T47D (cell line): ENCODE data around the gene SHFL.

Experiments
- DNase-seq, 2 experiments: peaks; one replicate each; pipeline versions ENCODE4 v3.0.0 to v3.0.0-alpha.2; 2011 to 2012; ENCODE audit warnings: low read depth in 1 of 2, low spot score in 1 of 2
- JUND ChIP-seq: IDR thresholded peaks from 2 replicates; pipeline ENCODE4 v1.6.1; 2012; ENCODE audit warnings: low read depth
- in situ Hi-C: cut with HindIII; loops from 2 replicates; pipeline ENCODE4 v1.10.0; 2016; ENCODE audit warnings: low sequenced_read_pairs, low pct_unique_long_range_greater_than_20kb

Gene SHFL

DNA sequence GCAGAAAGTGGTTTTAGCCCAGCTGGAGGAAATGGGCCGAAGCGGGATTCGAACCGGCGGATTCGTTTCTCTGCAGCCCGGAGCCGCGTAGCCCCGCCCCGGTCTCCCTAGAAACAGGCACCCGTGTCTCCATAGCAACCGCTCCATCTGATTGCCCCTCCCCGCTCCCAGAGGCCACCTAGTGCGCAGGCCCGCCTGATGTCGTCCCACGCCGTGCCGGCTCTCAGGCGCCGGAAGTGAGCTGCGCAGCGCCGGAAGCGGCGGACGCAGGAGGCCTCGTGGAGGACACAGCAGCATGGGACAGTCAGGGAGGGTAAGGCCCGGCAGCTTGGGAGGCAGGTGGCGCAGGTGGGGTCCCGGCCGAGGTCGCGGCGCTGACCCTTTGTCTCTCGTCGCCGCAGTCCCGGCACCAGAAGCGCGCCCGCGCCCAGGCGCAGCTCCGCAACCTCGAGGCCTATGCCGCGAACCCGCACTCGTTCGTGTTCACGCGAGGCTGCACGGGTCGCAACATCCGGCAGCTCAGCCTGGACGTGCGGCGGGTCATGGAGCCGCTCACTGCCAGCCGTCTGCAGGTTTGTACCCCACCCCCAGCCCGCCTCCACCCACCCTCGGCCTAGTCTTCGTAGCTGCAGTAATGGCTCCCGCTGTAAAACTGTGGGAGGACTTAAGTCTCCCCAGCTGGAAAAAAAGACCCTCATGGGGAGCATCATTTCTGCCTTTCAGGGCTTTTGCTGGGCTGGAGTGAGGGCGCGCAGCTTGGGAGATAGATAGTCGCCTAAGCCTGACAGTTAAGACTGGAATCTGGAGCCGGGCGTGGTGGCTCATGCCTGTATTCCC is 20.2 kb downstream of the SHFL start, which contains the start of gene PPAN:
TSS of gene PPAN (plus strand) at position 263 of the 837 bp plus-strand sequence. CDS start at position 296, 33 bp downstream.
- no peak for TF ChIP-seq JUND
- in situ Hi-C loops: no loop called here
- DNase-seq: peak; percentile 97

DNA sequence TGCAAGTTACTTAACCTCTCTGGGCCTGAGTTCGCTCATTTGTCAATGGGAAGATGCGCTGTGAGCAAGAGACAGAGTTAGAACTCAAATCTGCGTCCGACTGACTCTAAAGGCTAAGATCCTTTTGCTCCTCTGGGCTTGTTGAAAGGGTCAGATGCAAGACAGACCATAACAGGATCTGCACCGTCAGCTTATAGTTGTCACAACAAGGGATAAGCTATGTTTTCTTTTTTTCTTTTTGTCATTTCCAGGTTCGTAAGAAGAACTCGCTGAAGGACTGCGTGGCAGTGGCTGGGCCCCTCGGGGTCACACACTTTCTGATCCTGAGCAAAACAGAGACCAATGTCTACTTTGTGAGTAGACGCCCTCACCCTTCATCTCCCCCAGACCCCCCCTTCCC is 21.1 kb downstream of the SHFL start:
- TF ChIP-seq JUND: no peak
- in situ Hi-C loops: no loop called here
- DNase-seq: no peak

DNA sequence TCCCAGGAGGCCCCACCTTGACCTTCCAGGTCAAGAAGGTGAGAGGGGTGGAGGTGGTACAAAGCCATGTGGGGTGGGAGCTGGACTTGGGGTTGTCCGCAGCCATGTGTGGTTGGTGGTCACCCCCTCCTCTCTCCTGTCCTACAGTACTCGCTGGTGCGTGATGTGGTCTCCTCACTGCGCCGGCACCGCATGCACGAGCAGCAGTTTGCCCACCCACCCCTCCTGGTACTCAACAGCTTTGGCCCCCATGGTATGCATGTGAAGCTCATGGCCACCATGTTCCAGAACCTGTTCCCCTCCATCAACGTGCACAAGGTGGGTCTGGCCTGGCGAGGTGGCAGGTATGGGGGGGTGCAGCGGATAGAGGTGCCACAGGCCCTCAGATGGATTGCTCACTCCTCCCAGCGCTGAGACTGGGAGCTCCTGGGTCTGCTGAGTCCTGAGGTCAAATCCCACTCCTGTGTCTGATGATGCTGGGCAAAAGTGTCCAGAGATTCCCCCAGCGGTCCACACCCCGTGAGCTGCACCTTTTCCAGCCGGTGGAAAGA is 21.8 kb downstream of the SHFL start:
- no peak for TF ChIP-seq JUND
- DNase-seq: no peak
- in situ Hi-C loops: no loop called here

DNA sequence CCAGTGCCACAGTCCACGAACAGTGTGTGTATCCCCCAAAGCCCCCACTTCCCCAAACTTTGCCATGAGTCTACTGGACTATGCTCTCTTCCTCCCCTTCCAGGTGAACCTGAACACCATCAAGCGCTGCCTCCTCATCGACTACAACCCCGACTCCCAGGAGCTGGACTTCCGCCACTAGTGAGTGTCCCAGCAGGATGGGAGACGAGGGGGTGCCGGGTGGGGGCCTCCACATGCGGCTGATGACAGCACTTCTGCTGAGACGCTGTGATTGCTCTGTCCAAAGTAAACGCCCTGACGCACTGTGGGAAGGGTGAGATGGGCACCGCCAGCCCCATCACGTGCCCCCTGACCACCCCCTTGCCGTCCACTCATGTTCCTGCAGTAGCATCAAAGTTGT is 23.4 kb downstream of the SHFL start:
- in situ Hi-C loops: no loop called here
- DNase-seq: no peak
- no peak for TF ChIP-seq JUND

DNA sequence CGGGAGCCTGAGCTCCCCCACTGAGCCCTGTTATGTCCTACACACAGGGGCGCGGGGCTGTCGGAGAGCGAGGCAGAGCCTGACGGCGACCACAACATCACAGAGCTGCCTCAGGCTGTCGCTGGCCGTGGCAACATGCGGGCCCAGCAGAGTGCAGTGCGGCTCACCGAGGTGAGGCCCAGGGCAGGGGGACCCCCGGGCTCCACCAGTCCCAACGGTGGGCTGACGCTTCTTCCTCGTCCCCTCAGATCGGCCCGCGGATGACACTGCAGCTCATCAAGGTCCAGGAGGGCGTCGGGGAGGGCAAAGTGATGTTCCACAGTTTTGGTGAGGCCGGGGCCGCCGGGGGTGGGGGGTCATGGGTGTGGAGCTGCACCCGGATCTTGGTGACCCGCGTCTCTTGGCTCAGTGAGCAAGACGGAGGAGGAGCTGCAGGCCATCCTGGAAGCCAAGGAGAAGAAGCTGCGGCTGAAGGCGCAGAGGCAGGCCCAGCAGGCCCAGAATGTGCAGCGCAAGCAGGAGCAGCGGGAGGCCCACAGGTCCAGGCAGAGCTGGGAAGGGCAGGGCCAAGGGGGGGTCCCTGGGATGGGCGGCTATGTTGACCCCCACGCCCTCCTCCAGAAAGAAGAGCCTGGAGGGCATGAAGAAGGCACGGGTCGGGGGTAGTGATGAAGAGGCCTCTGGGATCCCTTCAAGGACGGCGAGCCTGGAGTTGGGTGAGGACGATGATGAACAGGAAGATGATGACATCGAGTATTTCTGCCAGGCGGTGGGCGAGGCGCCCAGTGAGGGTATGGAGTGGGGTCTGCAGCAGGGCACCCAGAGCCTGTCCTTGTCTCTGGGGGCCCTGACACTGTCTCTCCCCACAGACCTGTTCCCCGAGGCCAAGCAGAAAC is 24.2 kb downstream of the SHFL start:
- no peak for TF ChIP-seq JUND
- in situ Hi-C loops: no loop called here
- no peak for DNase-seq

DNA sequence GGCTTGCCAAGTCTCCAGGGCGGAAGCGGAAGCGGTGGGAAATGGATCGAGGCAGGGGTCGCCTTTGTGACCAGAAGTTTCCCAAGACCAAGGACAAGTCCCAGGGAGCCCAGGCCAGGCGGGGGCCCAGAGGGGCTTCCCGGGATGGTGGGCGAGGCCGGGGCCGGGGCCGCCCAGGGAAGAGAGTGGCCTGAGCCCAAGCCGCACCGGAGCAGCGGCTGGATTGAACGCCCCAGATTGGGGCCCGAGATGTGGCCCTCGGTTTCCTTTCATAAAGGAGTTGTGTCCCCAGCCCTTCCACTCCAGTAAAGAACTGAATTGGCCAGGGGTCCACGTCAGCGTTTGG is 24.8 kb downstream of the SHFL start:
- DNase-seq: no peak
- TF ChIP-seq JUND: no peak
- in situ Hi-C loops: no loop called here

DNA sequence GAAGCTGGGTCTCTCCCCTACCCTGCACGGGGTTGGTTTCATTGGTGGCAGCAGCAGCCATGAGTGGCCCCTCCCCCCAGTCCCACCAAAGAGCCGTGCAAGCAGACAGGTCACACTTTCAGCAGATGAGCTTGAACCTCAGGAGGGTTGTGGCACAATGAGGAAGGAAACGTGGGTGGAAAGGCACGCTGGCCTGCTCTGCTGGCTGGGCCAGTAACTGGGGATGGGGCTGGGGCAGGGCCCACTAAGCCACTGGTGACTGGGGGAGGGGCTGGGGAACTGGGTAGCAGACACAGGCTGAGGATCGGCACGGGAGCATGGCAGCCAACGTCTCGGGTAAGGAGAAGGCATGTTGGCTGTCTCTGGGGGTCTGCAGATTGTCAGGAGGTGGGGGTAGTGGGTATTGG is 25.3 kb downstream of the SHFL start, which contains the start of gene P2RY11:
TSS of gene P2RY11 (plus strand) at position 289 of the 407 bp plus-strand sequence. CDS start at position 318, 29 bp downstream.
- in situ Hi-C loops: no loop called here
- no peak for TF ChIP-seq JUND
- no peak for DNase-seq

DNA sequence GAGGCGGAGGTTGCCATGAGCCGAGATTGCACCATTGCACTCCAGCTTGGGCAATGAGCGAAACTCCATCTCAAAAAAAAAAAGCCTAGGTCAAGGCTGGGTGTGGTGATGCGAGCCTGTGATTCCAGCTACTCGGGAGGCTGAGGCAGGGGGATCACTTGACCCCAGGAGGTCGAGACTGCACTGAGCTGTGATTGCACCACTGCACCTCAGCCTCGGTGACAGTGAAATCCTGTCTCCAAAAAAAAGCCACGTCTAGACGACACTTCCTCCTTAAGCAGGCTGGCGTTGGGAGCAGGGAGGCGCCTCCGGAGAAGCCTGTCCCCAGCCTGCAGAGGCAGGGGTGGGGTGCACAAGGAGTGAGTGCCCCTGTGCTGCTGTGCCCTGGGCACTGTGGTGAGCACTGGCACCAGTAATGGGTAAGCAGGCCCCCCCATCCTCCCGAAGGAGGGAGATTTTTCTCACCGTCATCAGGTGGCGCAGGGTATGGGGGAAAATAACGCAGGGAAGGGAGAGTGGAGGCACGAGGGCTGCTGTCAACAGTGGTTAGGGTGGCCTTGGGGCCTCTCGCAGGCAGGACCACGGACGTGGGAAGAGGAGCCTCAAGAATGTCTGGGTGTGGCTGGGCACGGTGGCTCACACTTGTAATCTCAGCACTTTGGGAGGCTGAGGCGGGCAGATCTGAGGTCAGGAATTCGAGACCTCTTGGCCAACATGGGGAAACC is 26.1 kb downstream of the SHFL start:
- in situ Hi-C loops: no loop called here
- no peak for DNase-seq
- TF ChIP-seq JUND: no peak

DNA sequence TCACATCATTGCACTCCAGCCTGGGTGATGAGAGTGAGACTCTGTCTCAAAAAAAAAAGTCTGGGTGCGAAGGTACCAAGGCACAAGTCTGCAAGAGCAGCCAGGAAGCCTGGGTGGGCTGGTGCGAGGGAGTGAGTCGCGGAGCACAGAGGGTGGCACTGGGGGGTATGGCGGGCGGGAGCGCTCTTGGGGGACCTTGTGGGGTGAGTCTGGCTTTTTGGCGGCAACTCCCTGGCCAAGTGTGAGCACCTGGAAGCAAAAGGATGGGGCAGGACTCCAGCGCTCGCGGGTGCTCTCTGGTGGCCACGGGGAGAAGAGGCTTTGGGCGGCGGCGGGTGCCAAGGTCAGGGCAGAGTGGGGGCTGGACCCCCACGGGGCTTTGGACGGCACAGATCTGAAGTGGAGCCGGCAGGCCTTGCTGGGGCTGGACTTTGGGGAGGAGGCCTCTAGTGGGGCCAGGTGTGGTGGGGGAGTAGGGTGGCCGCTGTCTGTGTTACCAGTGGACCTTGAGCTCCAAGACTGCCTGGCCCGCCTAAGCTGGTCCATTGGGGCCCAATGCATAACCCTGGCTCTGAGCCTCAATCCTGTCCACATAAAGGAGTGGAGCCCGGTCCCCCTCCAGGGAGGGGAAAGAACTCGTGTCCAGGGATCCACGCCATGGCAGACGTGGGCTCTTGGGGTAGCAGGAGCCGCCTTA is 26.9 kb downstream of the SHFL start:
- DNase-seq: peak in 1 of 2 experiments; percentile 60
- in situ Hi-C loops: no loop called here
- no peak for TF ChIP-seq JUND

DNA sequence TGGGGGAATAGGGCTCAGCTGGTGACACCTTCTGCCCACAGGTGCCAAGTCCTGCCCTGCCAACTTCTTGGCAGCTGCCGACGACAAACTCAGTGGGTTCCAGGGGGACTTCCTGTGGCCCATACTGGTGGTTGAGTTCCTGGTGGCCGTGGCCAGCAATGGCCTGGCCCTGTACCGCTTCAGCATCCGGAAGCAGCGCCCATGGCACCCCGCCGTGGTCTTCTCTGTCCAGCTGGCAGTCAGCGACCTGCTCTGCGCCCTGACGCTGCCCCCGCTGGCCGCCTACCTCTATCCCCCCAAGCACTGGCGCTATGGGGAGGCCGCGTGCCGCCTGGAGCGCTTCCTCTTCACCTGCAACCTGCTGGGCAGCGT is 27.5 kb downstream of the SHFL start:
- DNase-seq: no peak
- TF ChIP-seq JUND: no peak
- in situ Hi-C loops: no loop called here

DNA sequence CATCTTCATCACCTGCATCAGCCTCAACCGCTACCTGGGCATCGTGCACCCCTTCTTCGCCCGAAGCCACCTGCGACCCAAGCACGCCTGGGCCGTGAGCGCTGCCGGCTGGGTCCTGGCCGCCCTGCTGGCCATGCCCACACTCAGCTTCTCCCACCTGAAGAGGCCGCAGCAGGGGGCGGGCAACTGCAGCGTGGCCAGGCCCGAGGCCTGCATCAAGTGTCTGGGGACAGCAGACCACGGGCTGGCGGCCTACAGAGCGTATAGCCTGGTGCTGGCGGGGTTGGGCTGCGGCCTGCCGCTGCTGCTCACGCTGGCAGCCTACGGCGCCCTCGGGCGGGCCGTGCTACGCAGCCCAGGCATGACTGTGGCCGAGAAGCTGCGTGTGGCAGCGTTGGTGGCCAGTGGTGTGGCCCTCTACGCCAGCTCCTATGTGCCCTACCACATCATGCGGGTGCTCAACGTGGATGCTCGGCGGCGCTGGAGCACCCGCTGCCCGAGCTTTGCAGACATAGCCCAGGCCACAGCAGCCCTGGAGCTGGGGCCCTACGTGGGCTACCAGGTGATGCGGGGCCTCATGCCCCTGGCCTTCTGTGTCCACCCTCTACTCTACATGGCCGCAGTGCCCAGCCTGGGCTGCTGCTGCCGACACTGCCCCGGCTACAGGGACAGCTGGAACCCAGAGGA is 28.0 kb downstream of the SHFL start:
- no peak for TF ChIP-seq JUND
- DNase-seq: no peak
- in situ Hi-C loops: no loop called here
